Measurements from ENCODE around the gene INTS13. TPM values are rescaled to one million over a fixed set of nuclear protein-coding genes. Genes with fewer than 3 reads are reported as not detected.

Gene INTS13
- total and polyA plus RNA-seq, 4 donors = 12.4 to 21.8 (median 17.9) TPM

GRCh38 chr12:26935636-26936378, 2.0 kb downstream of the INTS13 start:
- Histone ChIP-seq H3K27me3 (ENCODE audit: control insufficient read depth in 3 of 3, insufficient read depth in 3 of 3, low read length in 2 of 3) (no peaks in the 10 kb centered on the region), H3K4me1 (ENCODE audit: control insufficient read depth in 5 of 5, insufficient read depth in 5 of 5, low read length in 5 of 5) (peaks cover 0 to 39% (median 4%) of the 10 kb centered on the region in 5 donors), H3K27ac (ENCODE audit: low read depth in 1 of 2, low read length in 1 of 2) (no peak overlapping the region), H3K9me3 (ENCODE audit: control insufficient read depth in 4 of 4, insufficient read depth in 3 of 4, low read length in 3 of 4) (no peaks in the 10 kb centered on the region), H3K9ac (ENCODE audit: insufficient read depth in 1 of 2, low read length in 2 of 2) (peak overlapping the region in 1 of 2 donors; percentile 34), H3K4me3 (no peak overlapping the region), H3K36me3 (ENCODE audit: control insufficient read depth in 4 of 4, insufficient read depth in 4 of 4, low read length in 4 of 4) (peaks cover 0 to 8% (median 6%) of the 10 kb centered on the region in 4 donors)
- DNase-seq = no peak
- 65 to 73% methylated on average over 7 of the region's 7 CpGs for WGBS, 2 donors
- TF ChIP-seq CTCF (IDR thresholded peaks at IDR 0.05; ENCODE audit: control extremely low read depth, extremely low read depth) = no peak
- no peak for ATAC-seq (ENCODE audit: insufficient read depth, low FRiP score)

DNA sequence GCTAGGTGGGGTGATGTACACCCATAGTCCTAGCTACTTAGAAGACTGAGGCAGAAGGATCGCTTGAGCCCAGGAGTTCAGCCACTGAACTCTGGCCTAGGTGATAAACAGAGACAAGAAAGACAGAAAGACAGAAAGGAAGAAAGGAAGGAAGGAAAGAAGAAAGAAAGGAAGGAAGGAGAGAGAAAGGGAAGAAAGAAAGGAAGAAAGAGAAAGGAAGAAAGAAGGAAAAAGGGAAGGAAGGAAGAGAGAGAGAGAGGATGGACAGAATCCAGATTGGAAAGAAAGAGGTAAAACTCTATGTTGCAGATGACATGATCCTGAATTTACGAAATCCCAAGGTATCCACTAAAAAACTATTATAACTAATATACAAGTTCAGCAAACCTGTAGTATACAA, 8.2 kb downstream of the INTS13 start:
- Histone ChIP-seq H3K9me3 (ENCODE audit: control insufficient read depth in 4 of 4, insufficient read depth in 3 of 4, low read length in 3 of 4) (no peaks in the 10 kb centered on the region), H3K4me1 (ENCODE audit: control insufficient read depth in 5 of 5, insufficient read depth in 5 of 5, low read length in 5 of 5) (peaks cover 0 to 1% (median 0%) of the 10 kb centered on the region in 5 donors), H3K27me3 (ENCODE audit: control insufficient read depth in 3 of 3, insufficient read depth in 3 of 3, low read length in 2 of 3) (no peaks in the 10 kb centered on the region), H3K4me3 (no peak overlapping the region), H3K36me3 (ENCODE audit: control insufficient read depth in 4 of 4, insufficient read depth in 4 of 4, low read length in 4 of 4) (peaks cover 7 to 22% (median 20%) of the 10 kb centered on the region in 4 donors), H3K27ac (ENCODE audit: low read depth in 1 of 2, low read length in 1 of 2) (no peak overlapping the region), H3K9ac (ENCODE audit: insufficient read depth in 1 of 2, low read length in 2 of 2) (no peak overlapping the region)
- ATAC-seq (ENCODE audit: insufficient read depth, low FRiP score) (no peak), DNase-seq (no peak)
- TF ChIP-seq CTCF (IDR thresholded peaks at IDR 0.05; ENCODE audit: control extremely low read depth, extremely low read depth) = no peak
- WGBS, 2 donors = 97 to 98% methylated on average over 2 of the region's 2 CpGs

DNA sequence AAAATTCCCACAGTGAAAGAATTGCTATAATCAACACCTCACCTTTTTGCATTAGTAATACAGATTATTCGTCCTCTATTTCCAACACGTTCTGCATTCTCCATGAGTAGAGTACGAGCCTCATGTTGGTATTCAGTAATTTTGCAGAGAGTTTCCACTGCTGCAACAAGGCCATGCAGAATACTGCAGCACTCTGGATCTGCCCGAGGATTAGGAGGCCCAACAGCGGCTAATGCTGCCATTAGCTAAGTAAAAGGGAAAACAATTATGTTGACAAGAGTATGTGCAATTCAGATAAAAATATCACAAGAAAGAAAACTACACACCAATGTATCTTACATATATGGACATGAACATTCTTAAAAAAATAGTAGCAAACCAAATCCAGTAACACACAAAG, 9.1 kb downstream of the INTS13 start:
- ATAC-seq (ENCODE audit: insufficient read depth, low FRiP score) (no peak), DNase-seq (no peak)
- no peak overlapping the region for H3K4me3 ChIP-seq
- H3K4me1 ChIP-seq (ENCODE audit: control insufficient read depth in 5 of 5, insufficient read depth in 5 of 5, low read length in 5 of 5) = no peaks in the 10 kb centered on the region
- no peak overlapping the region for H3K27ac ChIP-seq (ENCODE audit: low read depth in 1 of 2, low read length in 1 of 2)
- 97% methylated on average over 5 of the region's 5 CpGs for WGBS, 2 donors
- H3K36me3 ChIP-seq (ENCODE audit: control insufficient read depth in 4 of 4, insufficient read depth in 4 of 4, low read length in 4 of 4) = peaks cover 7 to 27% (median 20%) of the 10 kb centered on the region in 4 donors
- no peak overlapping the region for H3K9ac ChIP-seq (ENCODE audit: insufficient read depth in 1 of 2, low read length in 2 of 2)
- H3K27me3 ChIP-seq (ENCODE audit: control insufficient read depth in 3 of 3, insufficient read depth in 3 of 3, low read length in 2 of 3) = no peaks in the 10 kb centered on the region
- no peaks in the 10 kb centered on the region for H3K9me3 ChIP-seq (ENCODE audit: control insufficient read depth in 4 of 4, insufficient read depth in 3 of 4, low read length in 3 of 4)
- TF ChIP-seq CTCF (IDR thresholded peaks at IDR 0.05; ENCODE audit: control extremely low read depth, extremely low read depth) = no peak

Data from lung (tissue), 12 donors.